ENCODE data around the gene CFL1.

DNA sequence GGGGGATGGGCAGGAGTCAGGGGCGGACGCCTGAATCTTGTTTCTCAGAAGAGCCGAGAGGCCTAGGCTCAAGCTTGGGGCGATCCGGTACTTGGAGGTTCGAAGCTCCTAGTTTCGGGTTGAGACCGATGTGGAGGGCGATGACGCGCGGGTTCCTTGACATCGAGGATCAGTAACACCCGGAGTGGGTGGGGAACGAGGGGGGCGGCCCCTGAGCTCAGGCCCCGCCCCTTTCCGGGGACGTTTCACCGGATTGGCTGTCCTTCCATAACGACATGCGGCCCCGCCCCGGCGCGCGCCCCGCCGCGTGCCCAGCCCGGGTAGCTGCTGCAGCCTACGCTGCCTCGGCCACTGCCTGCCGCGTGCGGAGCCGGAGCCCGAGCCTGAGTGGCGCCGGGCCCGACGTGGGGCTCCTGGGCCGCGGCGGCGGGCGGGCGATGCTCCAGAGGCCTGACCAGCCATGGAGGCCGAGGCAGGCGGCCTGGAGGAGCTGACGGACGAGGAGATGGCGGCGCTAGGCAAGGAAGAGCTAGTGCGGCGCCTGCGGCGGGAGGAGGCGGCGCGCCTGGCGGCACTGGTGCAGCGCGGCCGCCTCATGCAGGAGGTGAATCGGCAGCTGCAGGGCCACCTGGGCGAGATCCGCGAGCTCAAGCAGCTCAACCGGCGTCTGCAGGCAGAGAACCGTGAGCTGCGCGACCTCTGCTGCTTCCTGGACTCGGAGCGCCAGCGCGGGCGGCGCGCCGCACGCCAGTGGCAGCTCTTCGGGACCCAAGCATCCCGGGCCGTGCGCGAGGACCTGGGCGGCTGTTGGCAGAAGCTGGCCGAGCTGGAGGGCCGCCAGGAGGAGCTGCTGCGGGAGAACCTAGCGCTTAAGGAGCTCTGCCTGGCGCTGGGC lies 32.6 kb upstream of the CFL1 start, which contains the start of gene CCDC85B:
- TF ChIP-seq POLR2AphosphoS5 (IDR thresholded peaks at IDR 0.05) (peak; percentile 93 to 98 (median 96)), EP300 (IDR thresholded peaks at IDR 0.05) (no peak)
- TF ChIP-seq, protein P1, sequence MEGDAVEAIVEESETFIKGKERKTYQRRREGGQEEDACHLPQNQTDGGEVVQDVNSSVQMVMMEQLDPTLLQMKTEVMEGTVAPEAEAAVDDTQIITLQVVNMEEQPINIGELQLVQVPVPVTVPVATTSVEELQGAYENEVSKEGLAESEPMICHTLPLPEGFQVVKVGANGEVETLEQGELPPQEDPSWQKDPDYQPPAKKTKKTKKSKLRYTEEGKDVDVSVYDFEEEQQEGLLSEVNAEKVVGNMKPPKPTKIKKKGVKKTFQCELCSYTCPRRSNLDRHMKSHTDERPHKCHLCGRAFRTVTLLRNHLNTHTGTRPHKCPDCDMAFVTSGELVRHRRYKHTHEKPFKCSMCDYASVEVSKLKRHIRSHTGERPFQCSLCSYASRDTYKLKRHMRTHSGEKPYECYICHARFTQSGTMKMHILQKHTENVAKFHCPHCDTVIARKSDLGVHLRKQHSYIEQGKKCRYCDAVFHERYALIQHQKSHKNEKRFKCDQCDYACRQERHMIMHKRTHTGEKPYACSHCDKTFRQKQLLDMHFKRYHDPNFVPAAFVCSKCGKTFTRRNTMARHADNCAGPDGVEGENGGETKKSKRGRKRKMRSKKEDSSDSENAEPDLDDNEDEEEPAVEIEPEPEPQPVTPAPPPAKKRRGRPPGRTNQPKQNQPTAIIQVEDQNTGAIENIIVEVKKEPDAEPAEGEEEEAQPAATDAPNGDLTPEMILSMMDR (IDR thresholded peaks at IDR 0.05), result no peak

Data from sigmoid colon (tissue), 4 donors.